Measurements from ENCODE around the gene GALE. TPM values are rescaled to one million over a fixed set of nuclear protein-coding genes. Genes with fewer than 3 reads are reported as not detected.

GALE gene
- total and polyA plus RNA-seq, 2 of the 13 experiments (the other 11 are each of a cell fraction or from before 2014, with no cell fraction given), result 85.2 to 88.4 TPM

DNA sequence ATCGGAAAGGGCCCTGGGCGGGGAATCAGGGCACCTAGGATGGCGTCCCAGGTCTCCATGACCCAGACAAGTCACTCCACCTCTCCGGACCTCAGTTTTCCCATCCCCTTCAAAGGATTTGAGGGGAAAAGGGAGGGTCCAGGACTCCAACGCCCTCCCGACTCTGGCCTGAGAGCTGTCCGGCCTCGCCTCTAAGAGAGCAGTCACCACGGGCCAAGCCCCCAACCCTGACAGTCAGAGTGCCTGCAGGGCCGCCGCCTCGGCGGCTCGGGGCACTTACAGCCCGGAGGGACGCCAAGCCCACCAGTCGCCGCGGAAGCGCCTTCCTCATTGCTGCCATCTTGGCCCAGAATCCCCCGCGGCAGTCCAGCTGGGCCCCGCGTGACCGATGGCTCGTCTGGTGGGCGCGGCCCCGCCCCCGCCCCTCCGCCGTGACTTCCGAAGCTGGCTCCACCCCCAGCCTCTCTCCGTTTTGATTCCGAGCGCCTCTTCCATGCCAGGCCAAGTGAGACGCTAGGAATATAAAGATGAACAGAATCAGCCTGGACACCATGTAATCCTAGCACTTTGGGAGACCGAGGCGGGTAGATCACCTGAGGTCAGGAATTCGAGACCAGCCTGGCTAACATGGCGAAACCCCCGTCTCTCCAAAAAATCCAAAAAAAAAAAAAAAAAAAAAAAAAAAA, 24.7 kb upstream of the GALE start, which contains the start of gene HMGCL (continued):
- TF ChIP-seq KDM5B (CRISPR knock-in tag; IDR thresholded peaks at IDR 0.05; ENCODE audit: borderline replicate concordance) (peak; percentile 82), ZFP90 (CRISPR knock-in tag; IDR thresholded peaks at IDR 0.05; ENCODE audit: borderline replicate concordance) (peak; percentile 24; the same call in 1 of the 2 replicates), PPARG (CRISPR knock-in tag; conservative IDR thresholded peaks at IDR 0.05) (0 out of 2 replicates have a peak, but pooled peaks have one; percentile 34), RORA (CRISPR knock-in tag; IDR thresholded peaks at IDR 0.05) (no peak), E2F1 (CRISPR knock-in tag; IDR thresholded peaks at IDR 0.05) (peak; percentile 69), POLR2A (IDR thresholded peaks at IDR 0.05; ENCODE audit: insufficient read depth in 1 of 2, low read depth in 2 of 2, low read length in 2 of 2) (peak; percentile 86 to 95), ZNF441 (CRISPR knock-in tag; IDR thresholded peaks at IDR 0.05; ENCODE audit: borderline replicate concordance) (peak; percentile 19; the same call in 1 of the 2 replicates), ZNF101 (CRISPR knock-in tag; IDR thresholded peaks at IDR 0.05; ENCODE audit: borderline replicate concordance, low read depth) (0 out of 2 replicates have a peak, but pooled peaks have one; percentile 54), FOXA1 (IDR thresholded peaks at IDR 0.05) (no peak), FOXA1 (CRISPR knock-in tag; IDR thresholded peaks at IDR 0.05) (no peak), CTCF (CRISPR knock-in tag; IDR thresholded peaks at IDR 0.05) (peak; percentile 9; the same call in 1 of the 2 replicates), SMYD3 (CRISPR knock-in tag; IDR thresholded peaks at IDR 0.05) (0 out of 2 replicates have a peak, but pooled peaks have one; percentile 57), ZNF768 (CRISPR knock-in tag; IDR thresholded peaks at IDR 0.05) (peak; percentile 82), BRD4 (CRISPR knock-in tag; IDR thresholded peaks at IDR 0.05) (peak; percentile 95), PHF20 (CRISPR knock-in tag; IDR thresholded peaks at IDR 0.05) (peak; percentile 85), ZNF629 (CRISPR knock-in tag; conservative IDR thresholded peaks at IDR 0.05) (peak; percentile 67; the same call in 1 of the 2 replicates), ZMYM4 (CRISPR knock-in tag; IDR thresholded peaks at IDR 0.05) (peak; percentile 83), FOXK1 (CRISPR knock-in tag; IDR thresholded peaks at IDR 0.05; ENCODE audit: borderline replicate concordance, low read depth) (peak; percentile 51; the same call in 1 of the 2 replicates), ZNF687 (CRISPR knock-in tag; IDR thresholded peaks at IDR 0.05) (peak; percentile 95), SAFB2 (CRISPR knock-in tag; IDR thresholded peaks at IDR 0.05; ENCODE audit: borderline replicate concordance, low read depth) (peak; percentile 71; the same call in 1 of the 2 replicates), POLR2G (IDR thresholded peaks at IDR 0.05; ENCODE audit: low read depth, low read length) (peak; percentile 91)
- TF ChIP-seq, protein P1, sequence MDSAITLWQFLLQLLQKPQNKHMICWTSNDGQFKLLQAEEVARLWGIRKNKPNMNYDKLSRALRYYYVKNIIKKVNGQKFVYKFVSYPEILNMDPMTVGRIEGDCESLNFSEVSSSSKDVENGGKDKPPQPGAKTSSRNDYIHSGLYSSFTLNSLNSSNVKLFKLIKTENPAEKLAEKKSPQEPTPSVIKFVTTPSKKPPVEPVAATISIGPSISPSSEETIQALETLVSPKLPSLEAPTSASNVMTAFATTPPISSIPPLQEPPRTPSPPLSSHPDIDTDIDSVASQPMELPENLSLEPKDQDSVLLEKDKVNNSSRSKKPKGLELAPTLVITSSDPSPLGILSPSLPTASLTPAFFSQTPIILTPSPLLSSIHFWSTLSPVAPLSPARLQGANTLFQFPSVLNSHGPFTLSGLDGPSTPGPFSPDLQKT (CRISPR knock-in tag; IDR thresholded peaks at IDR 0.05; ENCODE audit: borderline replicate concordance), result 0 out of 2 replicates have a peak, but pooled peaks have one; percentile 55
